DMS153 treated with DMSO at 0.1 percent for 48 hours (cell line): Measurements from ENCODE around the gene NEXMIF.
"Not testable (repeated sequence)": the region's sequence is repeated elsewhere in the genome, so short reads cannot be mapped to it uniquely, and the experiment has no call there.

Source experiments
- DNase-seq: peaks from one replicate; lab custom pipeline; 2025; ENCODE audit not compliant: unreplicated experiment; lab: John Stamatoyannopoulos, UW

Gene NEXMIF

GRCh38 chrX:74925225-74926088 is at the start of gene NEXMIF:
TSS of gene NEXMIF (minus strand) at chrX:74925452.
- no peak for DNase-seq

GRCh38 chrX:74961962-74962361 is 36.7 kb upstream of the NEXMIF start:
- not testable (repeated sequence) for DNase-seq

GRCh38 chrX:74949717-74950116 is 24.5 kb upstream of the NEXMIF start:
- DNase-seq: no peak

- DNase-seq: no peak
Observed at GRCh38 chrX:74940414-74940813, 15.2 kb upstream of the NEXMIF start.

- DNase-seq: no peak
Observed at GRCh38 chrX:74931214-74931613, 6.0 kb upstream of the NEXMIF start.

- peak; percentile 32 for DNase-seq
Observed at GRCh38 chrX:74924449-74925224, 615 bp downstream of the NEXMIF start.

- DNase-seq: no peak
Observed at GRCh38 chrX:74923942-74924448, 1.3 kb downstream of the NEXMIF start.

GRCh38 chrX:74922922-74923543 is 2.2 kb downstream of the NEXMIF start:
- no peak for DNase-seq

- no peak for DNase-seq
Observed at GRCh38 chrX:74911494-74911893, 13.8 kb downstream of the NEXMIF start.

GRCh38 chrX:74906417-74906816 is 18.8 kb downstream of the NEXMIF start:
- DNase-seq: no peak

GRCh38 chrX:74902806-74903205 is 22.4 kb downstream of the NEXMIF start:
- DNase-seq: peak; percentile 14

GRCh38 chrX:74892561-74892960 is 32.7 kb downstream of the NEXMIF start:
- no peak for DNase-seq

GRCh38 chrX:74890676-74891430 is 34.4 kb downstream of the NEXMIF start:
- DNase-seq: no peak

- not testable (repeated sequence) for DNase-seq
Observed at GRCh38 chrX:74882383-74882782, 42.9 kb downstream of the NEXMIF start.

- DNase-seq: no peak
Observed at GRCh38 chrX:74865725-74866124, 59.5 kb downstream of the NEXMIF start.

- no peak for DNase-seq
Observed at GRCh38 chrX:74853255-74853654, 72.0 kb downstream of the NEXMIF start.

- peak; percentile 0 for DNase-seq
Observed at GRCh38 chrX:74835566-74835965, 89.7 kb downstream of the NEXMIF start.

GRCh38 chrX:74819797-74820196 is 105.5 kb downstream of the NEXMIF start:
- DNase-seq: not testable (repeated sequence)

- no peak for DNase-seq
Observed at GRCh38 chrX:74814681-74815080, 110.6 kb downstream of the NEXMIF start.

GRCh38 chrX:74804574-74804973 is 120.7 kb downstream of the NEXMIF start:
- no peak for DNase-seq

- DNase-seq: no peak
Observed at GRCh38 chrX:74800062-74800461, 125.2 kb downstream of the NEXMIF start.
